Measurements from ENCODE around the gene TRIM10. TPM values are rescaled to one million over a fixed set of nuclear protein-coding genes. Genes with fewer than 3 reads are reported as not detected.
A peak's percentile ranks its signal among the peaks of the same experiment; 100 is the strongest.
"Not testable (repeated sequence)": the region's sequence is repeated elsewhere in the genome, so short reads cannot be mapped to it uniquely, and the experiment has no call there.

The TRIM10 gene
- total RNA-seq, 1 donor from 2014 or later, result not detected

GRCh38 chr6:30122515-30122914, 38.5 kb downstream of the TRIM10 start:
- Mint-ChIP-seq H3K27ac (ENCODE audit: unreplicated experiment) (no peak overlapping the region), H3K4me1 (ENCODE audit: low read depth, unreplicated experiment) (no peaks in the 10 kb centered on the region), H3K27me3 (ENCODE audit: unreplicated experiment) (peaks cover 4% of the 10 kb centered on the region), H3K9me3 (ENCODE audit: unreplicated experiment) (no peaks in the 10 kb centered on the region), H3K36me3 (ENCODE audit: unreplicated experiment) (no peaks in the 10 kb centered on the region), H3K4me3 (ENCODE audit: unreplicated experiment) (no peak overlapping the region)
- no peak for TF ChIP-seq CTCF (IDR thresholded peaks at IDR 0.05; ENCODE audit: partially characterized antibody, unreplicated experiment)
- no peak for DNase-seq

GRCh38 chr6:30121446-30122366, 39.3 kb downstream of the TRIM10 start:
- no peak overlapping the region for H3K4me3 Mint-ChIP-seq (ENCODE audit: unreplicated experiment)
- H3K4me1 Mint-ChIP-seq (ENCODE audit: low read depth, unreplicated experiment), result no peaks in the 10 kb centered on the region
- H3K27me3 Mint-ChIP-seq (ENCODE audit: unreplicated experiment), result no peaks in the 10 kb centered on the region
- H3K27ac Mint-ChIP-seq (ENCODE audit: unreplicated experiment), result no peak overlapping the region
- no peaks in the 10 kb centered on the region for H3K9me3 Mint-ChIP-seq (ENCODE audit: unreplicated experiment)
- no peak for TF ChIP-seq CTCF (IDR thresholded peaks at IDR 0.05; ENCODE audit: partially characterized antibody, unreplicated experiment)
- no peak for DNase-seq
- H3K36me3 Mint-ChIP-seq (ENCODE audit: unreplicated experiment), result no peaks in the 10 kb centered on the region

DNA sequence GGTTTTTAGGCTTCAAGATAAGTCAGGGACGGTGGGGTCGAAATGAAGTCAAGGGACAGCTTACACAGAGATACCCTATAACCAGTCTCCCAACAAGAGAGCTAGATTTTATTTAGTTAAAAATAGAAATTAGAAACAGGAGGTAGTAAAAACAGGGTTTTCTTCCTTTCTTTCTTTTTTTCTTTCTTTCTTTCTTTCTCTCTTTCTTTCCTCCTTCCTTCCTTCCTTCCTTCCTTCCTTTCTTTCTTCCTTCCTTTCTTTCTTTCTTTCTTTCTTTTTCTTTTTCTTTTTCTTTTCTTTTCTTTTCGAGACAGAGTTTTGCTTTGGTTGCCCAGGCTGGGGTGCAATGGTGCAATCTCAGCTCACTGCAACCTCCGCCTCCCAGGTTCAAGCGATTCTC, 42.3 kb downstream of the TRIM10 start:
- not testable (repeated sequence) for H3K4me3 Mint-ChIP-seq (ENCODE audit: unreplicated experiment); DNase-seq; H3K27ac Mint-ChIP-seq (ENCODE audit: unreplicated experiment); H3K4me1 Mint-ChIP-seq (ENCODE audit: low read depth, unreplicated experiment); H3K27me3 Mint-ChIP-seq (ENCODE audit: unreplicated experiment); H3K9me3 Mint-ChIP-seq (ENCODE audit: unreplicated experiment); H3K36me3 Mint-ChIP-seq (ENCODE audit: unreplicated experiment)

GRCh38 chr6:30116724-30117123, 44.3 kb downstream of the TRIM10 start:
- TF ChIP-seq CTCF (IDR thresholded peaks at IDR 0.05; ENCODE audit: partially characterized antibody, unreplicated experiment), result peak; percentile 47
- Mint-ChIP-seq H3K27me3 (ENCODE audit: unreplicated experiment) (peaks cover 3% of the 10 kb centered on the region), H3K4me1 (ENCODE audit: low read depth, unreplicated experiment) (no peaks in the 10 kb centered on the region), H3K36me3 (ENCODE audit: unreplicated experiment) (no peaks in the 10 kb centered on the region), H3K9me3 (ENCODE audit: unreplicated experiment) (no peaks in the 10 kb centered on the region), H3K4me3 (ENCODE audit: unreplicated experiment) (no peak overlapping the region), H3K27ac (ENCODE audit: unreplicated experiment) (no peak overlapping the region)
- DNase-seq, result no peak

DNA sequence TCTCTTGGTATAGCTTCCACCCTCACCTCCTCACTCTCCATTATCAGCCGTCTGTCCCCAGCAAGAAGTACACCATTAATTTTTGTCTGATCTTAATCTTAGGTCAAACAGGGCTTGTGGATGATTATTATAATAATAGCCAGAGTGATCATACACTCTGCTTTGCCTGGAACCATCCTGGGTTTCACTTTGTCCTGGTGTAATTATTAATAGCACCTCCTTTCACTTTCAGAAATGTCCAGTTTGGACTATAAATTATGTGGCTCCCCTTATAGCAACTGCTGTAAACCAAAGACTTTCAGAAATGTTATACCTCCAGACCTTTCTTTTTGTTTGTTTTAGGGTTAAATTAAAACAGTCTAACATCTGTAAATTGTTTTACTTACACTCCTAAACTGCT, 47.2 kb downstream of the TRIM10 start:
- no peak overlapping the region for H3K27ac Mint-ChIP-seq (ENCODE audit: unreplicated experiment)

More for the DNA sequence above, 47.2 kb downstream of the TRIM10 start:
- Mint-ChIP-seq H3K36me3 (ENCODE audit: unreplicated experiment) (no peaks in the 10 kb centered on the region), H3K4me3 (ENCODE audit: unreplicated experiment) (no peak overlapping the region), H3K4me1 (ENCODE audit: low read depth, unreplicated experiment) (no peaks in the 10 kb centered on the region), H3K9me3 (ENCODE audit: unreplicated experiment) (no peaks in the 10 kb centered on the region), H3K27me3 (ENCODE audit: unreplicated experiment) (peaks cover 5% of the 10 kb centered on the region)
- TF ChIP-seq CTCF (IDR thresholded peaks at IDR 0.05; ENCODE audit: partially characterized antibody, unreplicated experiment), result no peak
- no peak for DNase-seq
